ENCODE results near the gene ADPRHL1.

ADPRHL1 gene

DNA sequence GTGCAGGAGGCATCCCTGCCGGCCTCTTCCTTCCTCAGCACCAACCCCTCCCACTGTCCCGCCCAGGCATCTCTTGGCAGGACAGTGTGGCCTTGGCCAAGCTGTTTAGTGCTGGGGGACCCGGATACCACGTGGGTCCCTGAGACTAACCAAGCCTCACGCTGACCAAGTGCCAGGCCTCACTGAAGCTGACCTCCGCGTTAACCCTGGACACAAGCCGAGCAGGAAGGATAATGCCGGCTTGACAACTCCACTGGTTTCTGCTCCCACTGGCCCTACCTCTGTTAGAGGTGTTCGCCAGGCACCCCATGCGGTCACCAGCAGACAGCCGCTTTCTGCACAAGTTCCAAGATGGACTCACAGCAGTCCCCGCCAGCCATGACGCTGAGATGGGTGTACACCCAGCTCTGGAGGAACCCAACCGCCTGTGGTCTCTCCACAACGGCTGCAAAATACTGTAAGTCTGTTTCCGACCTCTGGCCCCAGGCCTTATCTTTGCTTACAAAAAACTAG lies 101.7 kb downstream of the ADPRHL1 start:
- Histone ChIP-seq H3F3A (ENCODE audit: low read depth) (no peaks in the 10 kb centered on the region), H4K20me1 (ENCODE audit: insufficient read depth, low read length, poor library complexity, severe bottlenecking) (no peaks in the 10 kb centered on the region), H3K4me3 (ENCODE audit: low read length, poor library complexity, severe bottlenecking) (no peak overlapping the region), H2AFZ (ENCODE audit: low read length) (no peak overlapping the region), H3K4me2 (ENCODE audit: low read depth, low read length, poor library complexity, severe bottlenecking) (no peak overlapping the region), H3K79me2 (ENCODE audit: insufficient read depth, low read length) (no peaks in the 10 kb centered on the region), H3K9me2 (replicated peaks; ENCODE audit: low read depth, low read length) (no peaks in the 10 kb centered on the region), H3K4me1 (ENCODE audit: insufficient read depth, low read length, poor library complexity, severe bottlenecking) (no peaks in the 10 kb centered on the region), H3K36me3 (ENCODE audit: insufficient read depth, low read length) (no peaks in the 10 kb centered on the region), H3K9ac (ENCODE audit: low read depth, low read length, poor library complexity, severe bottlenecking) (no peak overlapping the region), H3K9me3 (ENCODE audit: insufficient read depth, low read depth, low read length) (peaks cover 13% of the 10 kb centered on the region; the same call in 1 of the 2 replicates), H3K27me3 (ENCODE audit: insufficient read depth, low read length, poor library complexity, severe bottlenecking) (no peaks in the 10 kb centered on the region)
- no peak for TF ChIP-seq EZH2phosphoT487 (IDR thresholded peaks at IDR 0.05; ENCODE audit: borderline replicate concordance)
- TF ChIP-seq, protein P1, sequence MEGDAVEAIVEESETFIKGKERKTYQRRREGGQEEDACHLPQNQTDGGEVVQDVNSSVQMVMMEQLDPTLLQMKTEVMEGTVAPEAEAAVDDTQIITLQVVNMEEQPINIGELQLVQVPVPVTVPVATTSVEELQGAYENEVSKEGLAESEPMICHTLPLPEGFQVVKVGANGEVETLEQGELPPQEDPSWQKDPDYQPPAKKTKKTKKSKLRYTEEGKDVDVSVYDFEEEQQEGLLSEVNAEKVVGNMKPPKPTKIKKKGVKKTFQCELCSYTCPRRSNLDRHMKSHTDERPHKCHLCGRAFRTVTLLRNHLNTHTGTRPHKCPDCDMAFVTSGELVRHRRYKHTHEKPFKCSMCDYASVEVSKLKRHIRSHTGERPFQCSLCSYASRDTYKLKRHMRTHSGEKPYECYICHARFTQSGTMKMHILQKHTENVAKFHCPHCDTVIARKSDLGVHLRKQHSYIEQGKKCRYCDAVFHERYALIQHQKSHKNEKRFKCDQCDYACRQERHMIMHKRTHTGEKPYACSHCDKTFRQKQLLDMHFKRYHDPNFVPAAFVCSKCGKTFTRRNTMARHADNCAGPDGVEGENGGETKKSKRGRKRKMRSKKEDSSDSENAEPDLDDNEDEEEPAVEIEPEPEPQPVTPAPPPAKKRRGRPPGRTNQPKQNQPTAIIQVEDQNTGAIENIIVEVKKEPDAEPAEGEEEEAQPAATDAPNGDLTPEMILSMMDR (conservative IDR thresholded peaks at IDR 0.05; ENCODE audit: low read length), result no peak

- Histone ChIP-seq H3K9me3 (ENCODE audit: insufficient read depth, low read depth, low read length) (peaks cover 13% of the 10 kb centered on the region; the same call in 1 of the 2 replicates), H3K36me3 (ENCODE audit: insufficient read depth, low read length) (no peaks in the 10 kb centered on the region), H3K27me3 (ENCODE audit: insufficient read depth, low read length, poor library complexity, severe bottlenecking) (no peaks in the 10 kb centered on the region), H3K4me2 (ENCODE audit: low read depth, low read length, poor library complexity, severe bottlenecking) (no peak overlapping the region), H2AFZ (ENCODE audit: low read length) (no peak overlapping the region), H3F3A (ENCODE audit: low read depth) (no peaks in the 10 kb centered on the region), H4K20me1 (ENCODE audit: insufficient read depth, low read length, poor library complexity, severe bottlenecking) (no peaks in the 10 kb centered on the region), H3K79me2 (ENCODE audit: insufficient read depth, low read length) (no peaks in the 10 kb centered on the region), H3K4me3 (ENCODE audit: low read length, poor library complexity, severe bottlenecking) (no peak overlapping the region), H3K9ac (ENCODE audit: low read depth, low read length, poor library complexity, severe bottlenecking) (no peak overlapping the region), H3K4me1 (ENCODE audit: insufficient read depth, low read length, poor library complexity, severe bottlenecking) (no peaks in the 10 kb centered on the region), H3K9me2 (replicated peaks; ENCODE audit: low read depth, low read length) (no peaks in the 10 kb centered on the region)
- TF ChIP-seq, protein P1 (conservative IDR thresholded peaks at IDR 0.05; ENCODE audit: low read length), result no peak
- no peak for TF ChIP-seq EZH2phosphoT487 (IDR thresholded peaks at IDR 0.05; ENCODE audit: borderline replicate concordance)
Observed at GRCh38 chr13:113350938-113351335, 102.4 kb downstream of the ADPRHL1 start.

- Histone ChIP-seq H3K4me3 (ENCODE audit: low read length, poor library complexity, severe bottlenecking) (no peak overlapping the region), H4K20me1 (ENCODE audit: insufficient read depth, low read length, poor library complexity, severe bottlenecking) (no peaks in the 10 kb centered on the region), H3K9ac (ENCODE audit: low read depth, low read length, poor library complexity, severe bottlenecking) (no peak overlapping the region), H3F3A (ENCODE audit: low read depth) (no peaks in the 10 kb centered on the region), H3K36me3 (ENCODE audit: insufficient read depth, low read length) (no peaks in the 10 kb centered on the region), H3K9me3 (ENCODE audit: insufficient read depth, low read depth, low read length) (peaks cover 13% of the 10 kb centered on the region; the same call in 1 of the 2 replicates), H2AFZ (ENCODE audit: low read length) (no peak overlapping the region), H3K4me2 (ENCODE audit: low read depth, low read length, poor library complexity, severe bottlenecking) (no peak overlapping the region), H3K27me3 (ENCODE audit: insufficient read depth, low read length, poor library complexity, severe bottlenecking) (no peaks in the 10 kb centered on the region), H3K4me1 (ENCODE audit: insufficient read depth, low read length, poor library complexity, severe bottlenecking) (no peaks in the 10 kb centered on the region), H3K9me2 (replicated peaks; ENCODE audit: low read depth, low read length) (no peaks in the 10 kb centered on the region), H3K79me2 (ENCODE audit: insufficient read depth, low read length) (no peaks in the 10 kb centered on the region)
- TF ChIP-seq, protein P1 (conservative IDR thresholded peaks at IDR 0.05; ENCODE audit: low read length), result no peak
- no peak for TF ChIP-seq EZH2phosphoT487 (IDR thresholded peaks at IDR 0.05; ENCODE audit: borderline replicate concordance)
Observed at GRCh38 chr13:113350065-113350937, 103.0 kb downstream of the ADPRHL1 start.

Data from Loucy (cell line).